Fibroblast of lung (primary cell): ENCODE data around the gene GIT2.

ENCODE experiments used
- EZH2 ChIP-seq: IDR thresholded peaks from 2 replicates; pipeline ENCODE4 v1.5.1; 2012; ENCODE audit warnings: low read length, control low read depth, mild to moderate bottlenecking; ENCODE audit errors: missing control alignments
- TF ChIP-seq, protein P1 (sequence below), 2 donors: IDR thresholded peaks in 1 of 2; conservative IDR thresholded peaks in 1 of 2; 1 replicate in 1 of 2; 2 replicates in 1 of 2; pipeline ENCODE4 v1.5.1; 2011 to 2012; ENCODE audit warnings: low read length in 2 of 2, control low read depth in 1 of 2, inconsistent platforms in 1 of 2, low read depth in 1 of 2, mild to moderate bottlenecking in 1 of 2

GRCh38 chr12:109937371-109937770, 58.8 kb downstream of the GIT2 start:
- TF ChIP-seq, protein P1, sequence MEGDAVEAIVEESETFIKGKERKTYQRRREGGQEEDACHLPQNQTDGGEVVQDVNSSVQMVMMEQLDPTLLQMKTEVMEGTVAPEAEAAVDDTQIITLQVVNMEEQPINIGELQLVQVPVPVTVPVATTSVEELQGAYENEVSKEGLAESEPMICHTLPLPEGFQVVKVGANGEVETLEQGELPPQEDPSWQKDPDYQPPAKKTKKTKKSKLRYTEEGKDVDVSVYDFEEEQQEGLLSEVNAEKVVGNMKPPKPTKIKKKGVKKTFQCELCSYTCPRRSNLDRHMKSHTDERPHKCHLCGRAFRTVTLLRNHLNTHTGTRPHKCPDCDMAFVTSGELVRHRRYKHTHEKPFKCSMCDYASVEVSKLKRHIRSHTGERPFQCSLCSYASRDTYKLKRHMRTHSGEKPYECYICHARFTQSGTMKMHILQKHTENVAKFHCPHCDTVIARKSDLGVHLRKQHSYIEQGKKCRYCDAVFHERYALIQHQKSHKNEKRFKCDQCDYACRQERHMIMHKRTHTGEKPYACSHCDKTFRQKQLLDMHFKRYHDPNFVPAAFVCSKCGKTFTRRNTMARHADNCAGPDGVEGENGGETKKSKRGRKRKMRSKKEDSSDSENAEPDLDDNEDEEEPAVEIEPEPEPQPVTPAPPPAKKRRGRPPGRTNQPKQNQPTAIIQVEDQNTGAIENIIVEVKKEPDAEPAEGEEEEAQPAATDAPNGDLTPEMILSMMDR (conservative IDR thresholded peaks at IDR 0.05 in 1 of 2, IDR thresholded peaks at IDR 0.05 in 1 of 2; ENCODE audit: low read depth in 1 of 2, low read length in 2 of 2): no peak
- no peak for TF ChIP-seq EZH2
